Adrenal gland (tissue), 12 donors: Measurements from ENCODE around the gene FYTTD1. TPM values are rescaled to one million over a fixed set of nuclear protein-coding genes. Genes with fewer than 3 reads are reported as not detected.

ENCODE experiments used
- DNase-seq, 7 donors: peaks; one replicate each; pipeline ENCODE4 v3.0.0-alpha.2; 2019 to 2020
- H3K27ac ChIP-seq, 5 donors: fragments of 200-600 bp; sonication (generic) in 4 of 5; 1 replicate in 3 of 5; 2 replicates in 2 of 5; pipeline versions ENCODE4 v1.5.1 to v1.8.0; 2016 to 2020; ENCODE audit warnings: mild to moderate bottlenecking in 1 of 5
- H3K27me3 ChIP-seq: fragments of 200-600 bp; 2 replicates; pipeline ENCODE4 v1.8.0; 2021
- H3K36me3 ChIP-seq, 2 donors: fragments of 200-600 bp; replicated peaks in 1 of 2; 1 replicate in 1 of 2; 2 replicates in 1 of 2; pipeline versions ENCODE4 v1.5.1 to v1.8.0; 2018 to 2022
- H3K4me1 ChIP-seq, 2 donors: fragments of 200-600 bp; replicated peaks in 1 of 2; 1 replicate in 1 of 2; 2 replicates in 1 of 2; pipeline versions ENCODE4 v1.5.1 to v1.8.0; 2018 to 2021
- H3K4me3 ChIP-seq, 4 donors: fragments of 200-600 bp; sonication (generic) in 3 of 4; one replicate each; pipeline ENCODE4 v1.5.1; 2016 to 2018
- H3K9me3 ChIP-seq, 3 donors: fragments of 200-600 bp; sonication (generic) in 1 of 3; replicated peaks in 1 of 3; 1 replicate in 2 of 3; 2 replicates in 1 of 3; pipeline versions ENCODE4 v1.5.1 to v1.8.0; 2016 to 2021
- POLR2A ChIP-seq, 2 donors: fragments of 450-650 bp; IDR thresholded peaks; one replicate each; pipeline ENCODE4 v1.6.1; 2017; ENCODE audit warnings: antibody characterized with exemption in 2 of 2, mild to moderate bottlenecking in 2 of 2, moderate library complexity in 1 of 2
- WGBS, 4 donors: extraction: QIAGEN DNeasy Blood & Tissue Kit in 2 of 4; methylation state at CpG; one replicate each; pipeline versions ENCODE4 v1.1.5 to v1.1.7; 2013 to 2017; 5-methylcytosine and 5-hydroxymethylcytosine counted together
- intact Hi-C, 2 donors: fragments of 100-400 bp; cut with DNase I; formaldehyde crosslinking; loops; one replicate each; pipeline versions ENCODE4 v1.14.1 to v1.15.0; 2022 to 2023
- polyA plus RNA-seq, 3 donors: library from polyadenylated mRNA; stranded (reverse); fragments of 200-250 nt in 2 of 3; fragments of 350-450 nt in 1 of 3; fragmentation: Illumina TruSeq in 1 of 3; extraction: RNeasy Lipid Tissue Mini Kit (QIAGEN cat#74804) in 1 of 3; gene quantifications; one replicate each; pipeline ENCODE4 v1.2.3, GENCODE V29; 2013 to 2014
- total RNA-seq, 9 donors: library from RNA; depleted of rRNA in 4 of 9; stranded (reverse); fragments of >200 nt in 4 of 9; fragments of 120-200 nt in 1 of 9; fragmentation: NEBNext Ultra II Directional in 1 of 9; extraction: Animal tissue kit (Norgen Biotek cat#: 25700) in 1 of 9; gene quantifications; one replicate each; pipeline versions ENCODE4 v1.1.0 to v1.2.4, GENCODE V29; 2013 to 2023
- TF ChIP-seq, protein P1 (sequence below), 6 experiments: fragments of 450-650 bp in 4 of 6; fragments of 200-600 bp in 2 of 6; sonication (generic) in 1 of 6; IDR thresholded peaks; 1 replicate in 5 of 6; 2 replicates in 1 of 6; pipeline versions ENCODE4 v1.5.1 to v1.8.0; 2016 to 2021; ENCODE audit warnings: antibody characterized with exemption in 6 of 6, mild to moderate bottlenecking in 2 of 6, moderate library complexity in 1 of 6
- donor health status: healthy with polysubstance abuse.
- donor health status: Bipolar disorder and iron deficiency.
- donor health status: DM: yes; HTN: yes; CAD: no.
- donor health status: DM: no; HTN: no; CAD: no.
- donor health status: DM: no; HTN: no; CAD: no.
- donor health status: DM: yes; HTN: yes; CAD: no.

Gene FYTTD1
- total and polyA plus RNA-seq, 12 donors: 10.1 to 70.4 (median 45.6) TPM

DNA sequence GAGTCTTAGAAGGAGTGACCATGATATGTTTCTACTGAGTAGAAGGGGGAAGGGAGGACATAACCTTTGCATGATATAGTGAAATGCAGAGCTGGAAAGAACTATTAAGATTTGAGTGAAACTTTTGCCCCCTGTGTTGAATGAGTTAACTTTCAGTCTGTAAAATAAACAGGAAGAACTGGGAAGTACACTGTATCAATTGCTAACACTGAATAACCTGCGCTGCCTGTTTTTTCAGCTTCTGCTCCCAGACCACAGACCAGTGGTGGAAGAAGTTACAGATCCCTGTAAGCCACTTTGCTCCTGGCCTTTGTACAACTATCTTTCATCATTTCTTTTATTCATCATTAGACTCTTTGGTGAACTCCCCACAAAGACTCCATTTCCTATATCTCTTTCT lies 37.7 kb downstream of the FYTTD1 start:
- Histone ChIP-seq H3K27ac (no peak overlapping the region), H3K27me3 (no peaks in the 10 kb centered on the region), H3K36me3 (peaks cover 0 to 12% of the 10 kb centered on the region in 2 donors), H3K9me3 (no peaks in the 10 kb centered on the region), H3K4me3 (no peak overlapping the region), H3K4me1 (peaks cover 0 to 5% of the 10 kb centered on the region in 2 donors)
- no peak for TF ChIP-seq POLR2A (IDR thresholded peaks at IDR 0.05)
- TF ChIP-seq, protein P1, sequence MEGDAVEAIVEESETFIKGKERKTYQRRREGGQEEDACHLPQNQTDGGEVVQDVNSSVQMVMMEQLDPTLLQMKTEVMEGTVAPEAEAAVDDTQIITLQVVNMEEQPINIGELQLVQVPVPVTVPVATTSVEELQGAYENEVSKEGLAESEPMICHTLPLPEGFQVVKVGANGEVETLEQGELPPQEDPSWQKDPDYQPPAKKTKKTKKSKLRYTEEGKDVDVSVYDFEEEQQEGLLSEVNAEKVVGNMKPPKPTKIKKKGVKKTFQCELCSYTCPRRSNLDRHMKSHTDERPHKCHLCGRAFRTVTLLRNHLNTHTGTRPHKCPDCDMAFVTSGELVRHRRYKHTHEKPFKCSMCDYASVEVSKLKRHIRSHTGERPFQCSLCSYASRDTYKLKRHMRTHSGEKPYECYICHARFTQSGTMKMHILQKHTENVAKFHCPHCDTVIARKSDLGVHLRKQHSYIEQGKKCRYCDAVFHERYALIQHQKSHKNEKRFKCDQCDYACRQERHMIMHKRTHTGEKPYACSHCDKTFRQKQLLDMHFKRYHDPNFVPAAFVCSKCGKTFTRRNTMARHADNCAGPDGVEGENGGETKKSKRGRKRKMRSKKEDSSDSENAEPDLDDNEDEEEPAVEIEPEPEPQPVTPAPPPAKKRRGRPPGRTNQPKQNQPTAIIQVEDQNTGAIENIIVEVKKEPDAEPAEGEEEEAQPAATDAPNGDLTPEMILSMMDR (IDR thresholded peaks at IDR 0.05): no peak
- WGBS, 4 donors: 74 to 93% (median 84%) methylated on average over 1 of the region's 1 CpG
- intact Hi-C loops: no loop called here
- DNase-seq: no peak

DNA sequence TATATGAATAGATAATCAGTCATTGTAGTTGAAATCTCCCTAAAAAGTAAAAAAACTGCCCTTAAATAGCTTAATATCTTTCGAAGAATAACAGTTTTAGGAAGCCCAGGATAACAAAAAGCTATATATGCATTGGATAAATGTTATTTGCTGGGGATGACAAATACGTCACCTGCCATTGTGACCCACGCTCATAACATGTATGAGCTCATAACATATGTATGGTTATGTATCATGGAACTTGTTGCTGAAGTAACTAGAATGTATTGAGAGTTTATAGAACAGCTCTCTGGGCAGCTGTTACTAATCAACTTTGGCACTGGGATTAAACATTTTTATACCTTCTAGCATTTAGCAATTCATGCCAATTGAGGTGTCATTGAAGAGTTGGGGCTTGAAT lies 39.6 kb downstream of the FYTTD1 start:
- Histone ChIP-seq H3K4me3 (no peak overlapping the region), H3K4me1 (peaks cover 11 to 24% of the 10 kb centered on the region in 2 donors), H3K27ac (no peak overlapping the region), H3K9me3 (no peaks in the 10 kb centered on the region), H3K27me3 (no peaks in the 10 kb centered on the region), H3K36me3 (peaks cover 0 to 6% of the 10 kb centered on the region in 2 donors)
- intact Hi-C loops: no loop called here
- DNase-seq: no peak
- 91 to 96% (median 93%) methylated on average over 3 of the region's 3 CpGs for WGBS, 4 donors
- TF ChIP-seq, protein P1 (IDR thresholded peaks at IDR 0.05): no peak
- no peak for TF ChIP-seq POLR2A (IDR thresholded peaks at IDR 0.05)

DNA sequence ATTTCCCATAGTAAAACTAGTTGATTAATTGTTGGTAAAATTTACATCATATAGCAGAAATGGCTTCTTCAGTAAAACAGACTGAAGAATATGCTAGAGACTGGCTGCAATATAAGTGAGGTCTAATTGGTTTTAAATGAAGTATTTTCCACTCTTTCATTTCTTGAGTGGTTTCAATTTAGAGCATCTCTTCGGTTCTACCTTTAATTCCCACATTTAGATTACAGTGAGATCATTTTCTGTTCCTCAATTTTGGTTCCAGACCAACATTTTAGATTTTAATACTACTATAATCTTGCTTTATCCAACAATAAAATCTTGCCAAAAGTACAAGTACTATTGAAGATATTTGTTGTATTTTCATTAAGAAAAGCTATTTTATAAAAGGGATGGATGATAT lies 40.4 kb downstream of the FYTTD1 start:
- intact Hi-C loops: no loop called here
- H3K36me3 ChIP-seq: peaks cover 0 to 4% of the 10 kb centered on the region in 2 donors
- 67 to 85% (median 77%) methylated on average over 1 of the region's 1 CpG for WGBS, 4 donors
- TF ChIP-seq POLR2A (IDR thresholded peaks at IDR 0.05): no peak
- TF ChIP-seq, protein P1 (IDR thresholded peaks at IDR 0.05): no peak
- no peaks in the 10 kb centered on the region for H3K9me3 ChIP-seq
- peaks cover 11 to 28% of the 10 kb centered on the region in 2 donors for H3K4me1 ChIP-seq
- DNase-seq: no peak
- no peaks in the 10 kb centered on the region for H3K27me3 ChIP-seq
- H3K4me3 ChIP-seq: no peak overlapping the region
- H3K27ac ChIP-seq: no peak overlapping the region

DNA sequence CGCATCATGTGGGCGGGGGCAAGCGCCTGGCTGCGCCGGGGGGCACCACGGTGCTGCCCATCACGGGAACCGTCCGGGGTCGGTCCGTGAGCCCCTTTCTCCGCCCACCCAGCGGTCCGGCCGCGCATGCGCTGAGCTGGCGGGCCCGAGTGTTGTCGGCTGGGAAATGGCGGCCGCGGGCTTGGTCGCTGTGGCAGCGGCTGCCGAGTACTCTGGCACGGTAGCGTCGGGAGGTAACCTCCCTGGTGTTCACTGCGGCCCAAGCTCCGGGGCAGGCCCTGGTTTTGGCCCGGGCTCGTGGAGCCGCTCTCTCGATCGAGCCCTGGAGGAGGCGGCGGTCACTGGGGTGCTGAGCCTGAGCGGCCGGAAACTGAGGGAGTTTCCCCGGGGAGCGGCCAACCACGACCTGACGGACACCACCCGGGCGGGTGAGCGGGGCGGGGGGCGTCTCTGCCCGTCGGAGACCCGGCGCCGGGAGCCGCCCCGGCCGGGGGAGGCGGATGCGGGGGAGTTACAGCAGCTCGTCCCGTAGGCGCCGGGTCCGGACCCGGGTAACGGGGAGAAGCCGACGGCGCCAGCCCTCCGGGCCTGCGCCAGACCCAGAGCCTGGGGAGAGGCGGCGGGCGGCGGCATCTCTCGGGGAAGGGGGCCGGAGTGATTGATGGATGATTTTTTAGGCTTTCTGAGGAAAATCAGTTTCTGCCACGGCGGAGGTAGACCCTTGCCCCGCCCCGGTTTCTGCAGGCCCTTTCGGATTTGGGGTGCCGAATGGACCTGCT lies 41.6 kb downstream of the FYTTD1 start, which contains the start of gene LRCH3:
LRCH3 (plus strand) TSS at position 142 of the 779 bp plus-strand sequence; CDS start at position 167, 25 bp downstream.
- peak; percentile 68 to 79 (median 73) for DNase-seq

More for the DNA sequence above, 41.6 kb downstream of the FYTTD1 start, which contains the start of gene LRCH3:
- peak within 1 kb of the TSS; percentile 85 to 97 (median 95) for H3K27ac ChIP-seq
- TF ChIP-seq POLR2A (IDR thresholded peaks at IDR 0.05): peak; percentile 64 to 76
- TF ChIP-seq, protein P1 (IDR thresholded peaks at IDR 0.05): no peak
- intact Hi-C loops: no loop called here
- H3K9me3 ChIP-seq: no peaks in the 10 kb centered on the region
- peak within 1 kb of the TSS; percentile 57 to 94 (median 82) for H3K4me3 ChIP-seq
- no peaks in the 10 kb centered on the region for H3K36me3 ChIP-seq
- WGBS, 4 donors: 0 to 3% (median 0%) methylated on average over 6 to 83 of the region's 83 CpGs
- H3K4me1 ChIP-seq: peaks cover 11 to 30% of the 10 kb centered on the region in 2 donors
- no peaks in the 10 kb centered on the region for H3K27me3 ChIP-seq
